Ectodermal cell (in vitro differentiated cells): ENCODE data around the gene MAEA.

Experiments used
- H3K27ac ChIP-seq: 2 replicates; pipeline ENCODE4 v1.7.0; 2013; ENCODE audit warnings: mild to moderate bottlenecking, low read depth, low read length; ENCODE audit not compliant: insufficient read depth, poor library complexity, severe bottlenecking
- H3K27me3 ChIP-seq: 2 replicates; pipeline ENCODE4 v1.7.0; 2013; ENCODE audit warnings: mild to moderate bottlenecking, low read length; ENCODE audit not compliant: insufficient read depth, control insufficient read depth, poor library complexity, severe bottlenecking
- H3K36me3 ChIP-seq: one replicate; pipeline ENCODE4 v1.7.0; 2013; ENCODE audit warnings: low read length; ENCODE audit not compliant: control insufficient read depth, insufficient read depth
- H3K4me1 ChIP-seq: one replicate; pipeline ENCODE4 v1.7.0; 2013; ENCODE audit warnings: low read length; ENCODE audit not compliant: control insufficient read depth, insufficient read depth
- H3K4me3 ChIP-seq: 2 replicates; pipeline ENCODE4 v1.7.0; 2013; ENCODE audit warnings: low read depth, low read length, control low read depth; ENCODE audit not compliant: insufficient read depth
- H3K9me3 ChIP-seq: 2 replicates; pipeline ENCODE4 v1.7.0; 2013; ENCODE audit warnings: mild to moderate bottlenecking, low read length, moderate library complexity; ENCODE audit not compliant: control insufficient read depth
- WGBS, 2 experiments: methylation state at CpG; one replicate each; pipeline ENCODE4 v1.1.7; 2013; ENCODE audit warnings: missing lambda C conversion rate in 2 of 2; 5-methylcytosine and 5-hydroxymethylcytosine counted together

The MAEA gene

GRCh38 chr4:1244978-1245471 is 44.7 kb upstream of the MAEA start:
- no peaks in the 10 kb centered on the region for H3K27me3 ChIP-seq
- WGBS, 2 experiments: 94 to 95% methylated on average over 19 of the region's 19 CpGs
- no peaks in the 10 kb centered on the region for H3K9me3 ChIP-seq
- peaks cover 9% of the 10 kb centered on the region for H3K36me3 ChIP-seq
- peaks cover 15% of the 10 kb centered on the region for H3K4me1 ChIP-seq
- H3K4me3 ChIP-seq: no peak overlapping the region
- H3K27ac ChIP-seq: no peak overlapping the region

- peaks cover 12% of the 10 kb centered on the region for H3K36me3 ChIP-seq
- WGBS, 2 experiments: 95 to 96% methylated on average over 26 of the region's 26 CpGs
- H3K9me3 ChIP-seq: no peaks in the 10 kb centered on the region
- H3K4me1 ChIP-seq: peaks cover 15% of the 10 kb centered on the region
- no peaks in the 10 kb centered on the region for H3K27me3 ChIP-seq
- no peak overlapping the region for H3K27ac ChIP-seq
- no peak overlapping the region for H3K4me3 ChIP-seq
These were observed 44.1 kb upstream of the MAEA start for GRCh38 chr4:1245481-1246051.

GRCh38 chr4:1246111-1246881 is 43.4 kb upstream of the MAEA start:
- Histone ChIP-seq H3K36me3 (peaks cover 13% of the 10 kb centered on the region), H3K27me3 (no peaks in the 10 kb centered on the region), H3K27ac (no peak overlapping the region), H3K9me3 (peaks cover 3% of the 10 kb centered on the region), H3K4me1 (peaks cover 15% of the 10 kb centered on the region), H3K4me3 (no peak overlapping the region)
- WGBS, 2 experiments: 91 to 92% methylated on average over 24 of the region's 24 CpGs

- H3K27me3 ChIP-seq: no peaks in the 10 kb centered on the region
- H3K27ac ChIP-seq: no peak overlapping the region
- peaks cover 17% of the 10 kb centered on the region for H3K36me3 ChIP-seq
- peaks cover 15% of the 10 kb centered on the region for H3K4me1 ChIP-seq
- 29 to 31% methylated on average over 48 of the region's 48 CpGs for WGBS, 2 experiments
- peaks cover 5% of the 10 kb centered on the region for H3K9me3 ChIP-seq
- H3K4me3 ChIP-seq: peak overlapping the region; percentile 64
These were observed 42.5 kb upstream of the MAEA start for GRCh38 chr4:1246901-1247863.

- peak overlapping the region; percentile 47 for H3K27ac ChIP-seq
- H3K4me3 ChIP-seq: peak overlapping the region; percentile 64
- peaks cover 15% of the 10 kb centered on the region for H3K4me1 ChIP-seq
- no peaks in the 10 kb centered on the region for H3K27me3 ChIP-seq
- H3K36me3 ChIP-seq: peaks cover 23% of the 10 kb centered on the region
- WGBS, 2 experiments: 0 to 1% methylated on average over 40 of the region's 40 CpGs
- H3K9me3 ChIP-seq: peaks cover 7% of the 10 kb centered on the region
These were observed 41.8 kb upstream of the MAEA start for GRCh38 chr4:1247864-1248244.

- Histone ChIP-seq H3K4me1 (peaks cover 15% of the 10 kb centered on the region), H3K36me3 (peaks cover 30% of the 10 kb centered on the region), H3K4me3 (peak within 1 kb of the TSS; percentile 66), H3K27me3 (no peaks in the 10 kb centered on the region), H3K9me3 (peaks cover 7% of the 10 kb centered on the region), H3K27ac (peak within 1 kb of the TSS; percentile 83)
- WGBS, 2 experiments: 0% methylated on average over 163 of the region's 163 CpGs
These were observed 41.2 kb upstream of the MAEA start, which contains the start of gene CTBP1 for GRCh38 chr4:1248245-1249147. Gene CTBP1, minus strand, starts transcription at chr4:1249130. Its CDS starts 7,799 bp downstream, at chr4:1241331.

GRCh38 chr4:1249148-1249730 is 40.5 kb upstream of the MAEA start:
- no peaks in the 10 kb centered on the region for H3K27me3 ChIP-seq

GRCh38 chr4:1249731-1250526 is 39.8 kb upstream of the MAEA start:
- peak overlapping the region; percentile 2 for H3K27ac ChIP-seq
- peaks cover 30% of the 10 kb centered on the region for H3K36me3 ChIP-seq
- no peaks in the 10 kb centered on the region for H3K27me3 ChIP-seq
- 60 to 61% methylated on average over 39 of the region's 39 CpGs for WGBS, 2 experiments
- H3K4me3 ChIP-seq: peak overlapping the region; percentile 66
- H3K4me1 ChIP-seq: peaks cover 15% of the 10 kb centered on the region
- H3K9me3 ChIP-seq: peaks cover 7% of the 10 kb centered on the region

More at GRCh38 chr4:1249148-1249730, 40.5 kb upstream of the MAEA start:
- Histone ChIP-seq H3K4me1 (peaks cover 15% of the 10 kb centered on the region), H3K36me3 (peaks cover 30% of the 10 kb centered on the region), H3K9me3 (peaks cover 7% of the 10 kb centered on the region), H3K4me3 (peak overlapping the region; percentile 66), H3K27ac (peak overlapping the region; percentile 2)
- WGBS, 2 experiments: 0% methylated on average over 86 of the region's 86 CpGs
